Skeletal muscle tissue (tissue), 4 donors: ENCODE results near the gene SLC35G3. TPM values are rescaled to one million over a fixed set of nuclear protein-coding genes. Genes with fewer than 3 reads are reported as not detected.
A peak's percentile ranks its signal among the peaks of the same experiment; 100 is the strongest.
"Not testable (repeated sequence)": the region's sequence is repeated elsewhere in the genome, so short reads cannot be mapped to it uniquely, and the experiment has no call there.

Experiments used
- H3K27ac ChIP-seq: one replicate; pipeline ENCODE4 v1.7.0; 2013; ENCODE audit warnings: mild to moderate bottlenecking, low read depth, low read length, inconsistent platforms
- H3K27me3 ChIP-seq, 3 donors: one replicate each; pipeline ENCODE4 v1.7.0; 2013; ENCODE audit warnings: low read length in 3 of 3; ENCODE audit not compliant: control insufficient read depth in 3 of 3, insufficient read depth in 3 of 3
- H3K36me3 ChIP-seq, 3 donors: one replicate each; pipeline ENCODE4 v1.7.0; 2013; ENCODE audit warnings: low read length in 3 of 3; ENCODE audit not compliant: control insufficient read depth in 3 of 3, insufficient read depth in 3 of 3
- H3K4me1 ChIP-seq, 3 donors: one replicate each; pipeline ENCODE4 v1.7.0; 2013; ENCODE audit warnings: low read length in 3 of 3, mild to moderate bottlenecking in 3 of 3; ENCODE audit not compliant: control insufficient read depth in 3 of 3, insufficient read depth in 3 of 3
- H3K4me3 ChIP-seq, 3 donors: one replicate each; pipeline ENCODE4 v1.7.0; 2013; ENCODE audit warnings: low read length in 3 of 3
- H3K9ac ChIP-seq, 3 donors: one replicate each; pipeline ENCODE4 v1.7.0; 2013; ENCODE audit warnings: low read length in 3 of 3, mild to moderate bottlenecking in 3 of 3, moderate library complexity in 2 of 3, low read depth in 1 of 3
- H3K9me3 ChIP-seq, 3 donors: one replicate each; pipeline ENCODE4 v1.7.0; 2013; ENCODE audit warnings: low read length in 3 of 3; ENCODE audit not compliant: control insufficient read depth in 3 of 3
- total RNA-seq: library from RNA; depleted of rRNA; stranded (reverse); fragments of >200 nt; gene quantifications from one replicate; pipeline ENCODE4 v1.2.3, GENCODE V29; 2014
- donor health status: Osteomylitis.

SLC35G3 gene
- total RNA-seq, 1 donor from 2014 or later = not detected

GRCh38 chr17:35160354-35161201 is 33.6 kb downstream of the SLC35G3 start:
- no peaks in the 10 kb centered on the region for H3K4me1 ChIP-seq
- H3K27ac ChIP-seq = no peak overlapping the region
- H3K9me3 ChIP-seq = no peaks in the 10 kb centered on the region
- peaks cover 43 to 69% (median 67%) of the 10 kb centered on the region in 3 donors for H3K36me3 ChIP-seq
- H3K9ac ChIP-seq = no peak overlapping the region
- no peaks in the 10 kb centered on the region for H3K27me3 ChIP-seq
- no peak overlapping the region for H3K4me3 ChIP-seq

GRCh38 chr17:35159940-35160339 is 34.3 kb downstream of the SLC35G3 start:
- H3K9ac ChIP-seq = no peak overlapping the region
- no peaks in the 10 kb centered on the region for H3K9me3 ChIP-seq
- H3K36me3 ChIP-seq = peaks cover 47 to 73% (median 68%) of the 10 kb centered on the region in 3 donors
- H3K27me3 ChIP-seq = no peaks in the 10 kb centered on the region
- H3K4me1 ChIP-seq = no peaks in the 10 kb centered on the region
- H3K4me3 ChIP-seq = no peak overlapping the region
- H3K27ac ChIP-seq = no peak overlapping the region

- Histone ChIP-seq H3K4me3 (no peak overlapping the region), H3K9ac (no peak overlapping the region), H3K27ac (no peak overlapping the region), H3K36me3 (peaks cover 55 to 65% (median 56%) of the 10 kb centered on the region in 3 donors), H3K27me3 (no peaks in the 10 kb centered on the region), H3K4me1 (peaks cover 1 to 2% (median 2%) of the 10 kb centered on the region in 3 donors), H3K9me3 (no peaks in the 10 kb centered on the region)
Measured at GRCh38 chr17:35155246-35155645, 38.9 kb downstream of the SLC35G3 start.

- no peak overlapping the region for H3K9ac ChIP-seq
- peaks cover 54 to 64% (median 54%) of the 10 kb centered on the region in 3 donors for H3K36me3 ChIP-seq
- H3K4me1 ChIP-seq = peaks cover 9% of the 10 kb centered on the region in 3 donors
- no peaks in the 10 kb centered on the region for H3K27me3 ChIP-seq
- no peaks in the 10 kb centered on the region for H3K9me3 ChIP-seq
- no peak overlapping the region for H3K27ac ChIP-seq
- H3K4me3 ChIP-seq = no peak overlapping the region
Measured at GRCh38 chr17:35154196-35155165, 39.7 kb downstream of the SLC35G3 start.

- H3K4me3 ChIP-seq = no peak overlapping the region
- H3K27me3 ChIP-seq = no peaks in the 10 kb centered on the region
- H3K27ac ChIP-seq = no peak overlapping the region
- no peak overlapping the region for H3K9ac ChIP-seq
- H3K9me3 ChIP-seq = no peaks in the 10 kb centered on the region
- H3K36me3 ChIP-seq = peaks cover 37 to 50% (median 43%) of the 10 kb centered on the region in 3 donors
- peaks cover 21 to 28% (median 23%) of the 10 kb centered on the region in 3 donors for H3K4me1 ChIP-seq
Measured at GRCh38 chr17:35152421-35153140, 41.6 kb downstream of the SLC35G3 start.

- not testable (repeated sequence) for H3K27me3 ChIP-seq, H3K9me3 ChIP-seq, H3K27ac ChIP-seq, H3K4me3 ChIP-seq, H3K9ac ChIP-seq
- H3K36me3 ChIP-seq = peaks cover 33 to 48% (median 42%) of the 10 kb centered on the region in 3 donors
- H3K4me1 ChIP-seq = peaks cover 29 to 38% (median 33%) of the 10 kb centered on the region in 3 donors
Measured at GRCh38 chr17:35151080-35151479, 43.1 kb downstream of the SLC35G3 start.

- Histone ChIP-seq H3K9me3 (no peaks in the 10 kb centered on the region), H3K27me3 (no peaks in the 10 kb centered on the region), H3K4me1 (peaks cover 29 to 40% (median 34%) of the 10 kb centered on the region in 3 donors), H3K36me3 (peaks cover 27 to 37% (median 34%) of the 10 kb centered on the region in 3 donors), H3K9ac (peak overlapping the region in 2 of 3 donors; percentile 16 to 57), H3K27ac (no peak overlapping the region), H3K4me3 (peak overlapping the region; percentile 24 to 81 (median 51))
Measured at GRCh38 chr17:35149941-35150340, 44.3 kb downstream of the SLC35G3 start.

- peaks cover 29 to 40% (median 34%) of the 10 kb centered on the region in 3 donors for H3K4me1 ChIP-seq
- no peaks in the 10 kb centered on the region for H3K27me3 ChIP-seq
- peak overlapping the region; percentile 95 for H3K27ac ChIP-seq
- peaks cover 16 to 25% (median 24%) of the 10 kb centered on the region in 3 donors for H3K36me3 ChIP-seq
- peak overlapping the region; percentile 76 to 83 (median 81) for H3K4me3 ChIP-seq
- peak overlapping the region; percentile 91 to 94 (median 93) for H3K9ac ChIP-seq
- H3K9me3 ChIP-seq = no peaks in the 10 kb centered on the region
Measured at GRCh38 chr17:35148144-35148543, 46.0 kb downstream of the SLC35G3 start.

- H3K9ac ChIP-seq = peak within 1 kb of the TSS; percentile 91 to 94 (median 93)
- no peaks in the 10 kb centered on the region for H3K9me3 ChIP-seq
- peaks cover 10 to 19% (median 17%) of the 10 kb centered on the region in 3 donors for H3K36me3 ChIP-seq
- peaks cover 29 to 41% (median 34%) of the 10 kb centered on the region in 3 donors for H3K4me1 ChIP-seq
- H3K27ac ChIP-seq = peak within 1 kb of the TSS; percentile 95
- H3K27me3 ChIP-seq = no peaks in the 10 kb centered on the region
- peak within 1 kb of the TSS; percentile 76 to 83 (median 81) for H3K4me3 ChIP-seq
Measured at GRCh38 chr17:35147375-35147905, 46.8 kb downstream of the SLC35G3 start, which contains the start of gene UNC45B. Gene UNC45B, plus strand, starts transcription at chr17:35147817. Its CDS starts 447 bp downstream, at chr17:35148264.
